Activated CD4-positive, alpha-beta T cell treated with anti-CD3 and anti-CD28 coated beads, Interleukin-2, amount 10 ng/mL, durations not matched to agents 7 days and 5 days (primary cell): ENCODE results near the gene RNFT2. TPM values are rescaled to one million over a fixed set of nuclear protein-coding genes. Genes with fewer than 3 reads are reported as not detected.
"Not testable (repeated sequence)": the region's sequence is repeated elsewhere in the genome, so short reads cannot be mapped to it uniquely, and the experiment has no call there.

Source experiments
- CTCF ChIA-PET: fragments of 350-600 bp; sonication (Branson Sonifier 250); formaldehyde crosslinking; loops from one replicate; lab custom pipeline; 2021; ENCODE audit warnings: antibody characterized with exemption; lab: Charles Lee
- POLR2A ChIA-PET: fragments of 350-600 bp; sonication (Branson Sonifier 250); formaldehyde crosslinking; loops from one replicate; lab custom pipeline; 2021; ENCODE audit warnings: antibody characterized with exemption; lab: Charles Lee
- DNase-seq: peaks from one replicate; pipeline ENCODE4 v3.0.0-alpha.2; 2020
- H3K27ac Mint-ChIP-seq: one replicate; pipeline ENCODE4 v1.8.0; 2021; ENCODE audit warnings: mild to moderate bottlenecking, moderate library complexity, mixed read lengths
- H3K27me3 Mint-ChIP-seq: one replicate; pipeline ENCODE4 v1.8.0; 2021; ENCODE audit warnings: mixed read lengths
- H3K36me3 Mint-ChIP-seq: one replicate; pipeline ENCODE4 v1.8.0; 2021; ENCODE audit warnings: low read depth, mixed read lengths
- H3K4me1 Mint-ChIP-seq: one replicate; pipeline ENCODE4 v1.8.0; 2021; ENCODE audit warnings: mixed read lengths
- H3K4me3 Mint-ChIP-seq: one replicate; pipeline ENCODE4 v1.8.0; 2021; ENCODE audit warnings: mild to moderate bottlenecking, moderate library complexity, mixed read lengths
- H3K9me3 Mint-ChIP-seq: one replicate; pipeline ENCODE4 v1.8.0; 2021; ENCODE audit warnings: mixed read lengths
- total RNA-seq, 2 experiments: library from RNA; stranded (reverse); gene quantifications; one replicate each; pipeline ENCODE4 v1.2.3, GENCODE V29; 2021

The RNFT2 gene
- total RNA-seq, 2 experiments from 2014 or later, result 11.7 to 15.1 TPM

DNA sequence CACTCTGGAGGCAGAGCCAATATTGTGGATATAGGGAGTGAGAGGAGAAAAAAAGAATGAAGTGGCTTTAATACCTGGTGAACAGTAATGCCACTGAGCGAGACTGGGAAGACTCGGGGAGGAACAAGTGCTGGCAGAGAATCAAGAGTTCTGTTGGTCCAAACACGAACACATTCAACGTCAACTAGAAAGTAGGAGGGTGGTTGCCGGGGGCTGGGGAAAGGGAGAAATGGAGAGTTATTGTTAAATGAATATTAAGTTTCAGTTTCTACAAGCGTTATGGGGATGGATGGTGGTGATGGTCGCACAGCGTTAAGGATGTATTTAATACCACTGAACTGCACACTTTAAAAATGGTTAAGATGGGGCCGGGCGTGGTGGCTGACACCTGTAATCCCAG lies 3.0 kb upstream of the RNFT2 start:
- POLR2A ChIA-PET, result no interaction called here
- Mint-ChIP-seq H3K4me3 (peak overlapping the region; percentile 11), H3K27me3 (no peaks in the 10 kb centered on the region), H3K9me3 (no peaks in the 10 kb centered on the region), H3K36me3 (peaks cover 16% of the 10 kb centered on the region), H3K27ac (no peak overlapping the region), H3K4me1 (peaks cover 37% of the 10 kb centered on the region)
- CTCF ChIA-PET, result no interaction called here
- DNase-seq, result no peak

DNA sequence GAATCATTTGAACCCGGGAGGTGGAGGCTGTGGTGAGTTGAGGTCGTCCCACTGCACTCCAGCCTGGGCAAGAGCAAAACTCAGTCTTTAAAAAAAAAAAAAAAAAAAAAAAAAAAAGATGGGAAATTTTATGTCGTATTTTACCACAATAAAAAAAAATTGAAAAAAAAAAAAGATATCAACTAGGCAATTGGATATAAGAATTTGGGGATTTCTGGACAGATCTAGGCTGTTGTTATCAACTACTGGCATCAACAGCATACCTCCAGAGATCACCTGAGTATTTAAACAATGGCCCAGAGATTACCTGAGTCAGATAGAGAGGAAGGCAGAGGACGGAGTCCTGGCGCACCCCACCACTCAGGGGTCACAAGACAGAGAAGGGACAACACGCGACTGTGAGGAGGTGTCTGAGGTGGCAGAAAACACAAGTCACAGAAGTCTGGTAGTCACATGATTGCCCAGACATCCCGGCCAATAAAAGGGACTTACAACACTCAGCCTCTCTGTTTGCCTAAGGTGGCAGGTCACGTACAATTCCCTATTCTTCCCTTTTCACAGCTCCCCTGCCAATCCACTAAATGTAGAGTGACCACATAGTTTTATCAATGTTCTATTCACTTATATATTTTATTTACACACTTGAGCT lies 2.0 kb upstream of the RNFT2 start:
- Mint-ChIP-seq H3K4me1 (peaks cover 37% of the 10 kb centered on the region), H3K4me3 (peak overlapping the region; percentile 83), H3K27ac (peak overlapping the region; percentile 31), H3K9me3 (no peaks in the 10 kb centered on the region), H3K36me3 (peaks cover 16% of the 10 kb centered on the region), H3K27me3 (no peaks in the 10 kb centered on the region)
- CTCF ChIA-PET, result interaction anchor here (1.2 kb wide), 2 partner anchors 9 to 14 kb away, joined by 3 read pairs; no protein-coding TSS in a partner anchor
- no peak for DNase-seq
- POLR2A ChIA-PET, result no interaction called here

DNA sequence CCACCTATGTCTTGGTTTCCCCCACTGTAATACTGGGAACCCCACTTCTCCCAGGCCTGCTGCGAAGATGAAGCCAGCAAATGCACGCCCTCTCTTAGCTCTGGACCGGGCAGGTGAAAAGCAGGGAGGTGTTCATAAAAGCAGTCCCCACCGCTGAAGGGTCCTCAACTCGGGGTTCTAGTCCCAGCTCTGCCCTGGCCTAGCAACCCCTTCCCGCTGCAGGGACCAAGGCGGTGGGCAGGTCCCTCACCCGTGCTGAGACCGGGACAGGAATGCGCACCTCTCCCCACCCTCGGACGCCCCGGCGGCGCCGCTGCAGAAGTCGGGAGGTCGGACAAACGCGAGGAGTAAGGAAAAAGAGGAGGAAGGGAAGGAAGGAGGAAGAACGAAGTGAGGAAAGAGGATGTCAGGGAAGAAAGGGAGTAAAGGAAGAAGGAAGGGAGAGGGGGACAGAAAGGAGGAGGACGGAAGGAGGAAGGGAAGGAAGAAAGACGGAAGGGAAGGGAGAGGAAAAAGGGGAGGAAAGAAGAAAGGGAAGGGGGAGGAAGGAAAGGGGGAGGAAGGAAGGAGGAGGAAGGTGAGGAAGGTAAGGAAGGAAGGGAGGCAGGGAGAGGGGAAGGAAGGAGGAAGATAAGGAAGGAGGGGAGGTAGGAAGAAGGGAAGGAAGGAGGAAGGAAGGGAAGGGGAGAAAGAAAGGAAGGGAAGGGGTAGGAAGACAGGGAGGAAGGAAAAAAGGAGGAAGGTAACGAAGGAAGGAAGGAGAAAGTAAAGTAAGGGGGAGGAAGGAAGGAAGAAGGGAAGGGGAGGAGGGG lies 947 bp upstream of the RNFT2 start:
- Mint-ChIP-seq H3K4me1 (peaks cover 37% of the 10 kb centered on the region), H3K4me3 (peak overlapping the region; percentile 83), H3K36me3 (peaks cover 16% of the 10 kb centered on the region), H3K27me3 (no peaks in the 10 kb centered on the region), H3K27ac (peak overlapping the region; percentile 85), H3K9me3 (no peaks in the 10 kb centered on the region)
- ChIA-PET POLR2A (no interaction called here), CTCF (interaction anchor here (1.0 to 1.2 kb wide), 2 partner anchors 10 to 28 kb away, joined by 3 to 4 read pairs; no protein-coding TSS in a partner anchor)
- DNase-seq, result no peak

DNA sequence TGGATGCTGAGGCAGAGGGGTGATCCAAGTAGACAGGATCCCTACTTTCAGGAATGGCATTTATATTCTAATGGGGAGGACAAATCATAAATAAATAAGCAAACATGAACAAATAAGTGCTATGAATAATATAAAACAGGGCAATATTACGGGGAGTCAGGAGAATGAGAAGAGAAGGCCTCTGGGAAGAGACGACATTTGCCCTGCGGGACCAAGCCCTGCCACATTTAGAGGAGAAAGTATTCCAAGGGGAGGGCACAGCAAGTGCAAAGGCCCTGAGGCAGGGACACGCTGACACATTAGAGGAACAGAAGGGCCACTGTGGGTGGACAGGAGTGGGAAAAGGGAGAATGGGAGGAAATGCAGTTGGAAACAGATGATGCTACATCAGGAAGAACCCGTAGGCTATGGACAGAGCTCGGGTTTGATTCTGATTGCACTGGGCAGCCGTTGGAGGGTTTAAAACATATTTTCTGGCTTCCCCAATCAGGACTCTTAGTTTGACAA lies 1.3 kb downstream of the RNFT2 start:
- CTCF ChIA-PET, result no interaction called here
- H3K9me3 Mint-ChIP-seq, result no peaks in the 10 kb centered on the region
- DNase-seq, result no peak
- H3K4me3 Mint-ChIP-seq, result no peak overlapping the region
- H3K27ac Mint-ChIP-seq, result no peak overlapping the region
- H3K36me3 Mint-ChIP-seq, result peaks cover 8% of the 10 kb centered on the region
- no peaks in the 10 kb centered on the region for H3K27me3 Mint-ChIP-seq
- H3K4me1 Mint-ChIP-seq, result peaks cover 31% of the 10 kb centered on the region
- POLR2A ChIA-PET, result no interaction called here

DNA sequence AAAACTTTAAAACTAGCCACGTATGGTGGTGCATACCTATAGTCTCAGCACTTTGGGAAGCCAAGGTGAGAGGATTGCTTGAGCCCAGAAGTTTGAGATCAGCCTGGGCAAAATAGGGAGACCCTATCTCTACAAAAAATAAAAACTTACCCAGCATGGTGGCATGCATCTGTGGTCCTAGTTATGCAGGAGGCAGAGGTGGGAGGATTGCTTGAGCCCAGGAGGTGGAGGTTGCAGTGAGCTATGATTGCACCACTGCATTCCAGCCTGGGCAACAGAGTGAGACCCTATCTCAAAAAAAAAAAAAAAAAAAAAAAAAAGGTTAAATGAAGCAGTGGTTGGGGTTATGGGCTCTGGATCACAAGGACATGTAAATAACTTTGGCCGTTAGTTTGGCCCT lies 4.7 kb downstream of the RNFT2 start:
- H3K27ac Mint-ChIP-seq, H3K27me3 Mint-ChIP-seq, H3K36me3 Mint-ChIP-seq, H3K4me3 Mint-ChIP-seq, CTCF ChIA-PET, H3K9me3 Mint-ChIP-seq, DNase-seq, POLR2A ChIA-PET: not testable (repeated sequence)
- peaks cover 14% of the 10 kb centered on the region for H3K4me1 Mint-ChIP-seq

DNA sequence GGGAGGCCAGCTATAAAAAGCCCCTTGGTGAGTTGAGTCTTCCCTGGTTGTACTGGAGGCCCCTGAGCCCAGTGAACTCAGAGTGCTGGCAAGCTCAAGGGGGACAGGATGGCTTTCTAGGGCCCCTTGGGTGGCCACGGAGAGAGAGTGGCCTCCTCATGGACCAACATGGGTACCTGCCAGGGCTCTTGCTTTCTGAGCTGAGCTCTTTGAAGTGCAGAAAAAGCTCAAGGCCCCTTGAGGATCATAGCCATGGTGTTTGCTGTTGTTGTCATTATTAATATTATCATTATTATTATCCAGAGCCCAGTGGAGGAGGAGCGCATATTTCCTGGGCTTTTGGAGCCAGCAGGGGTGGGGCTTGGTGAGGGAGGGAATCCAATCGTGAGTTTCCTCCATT lies 6.7 kb downstream of the RNFT2 start:
- Mint-ChIP-seq H3K4me3 (no peak overlapping the region), H3K4me1 (no peaks in the 10 kb centered on the region), H3K27ac (no peak overlapping the region), H3K36me3 (no peaks in the 10 kb centered on the region), H3K9me3 (no peaks in the 10 kb centered on the region), H3K27me3 (no peaks in the 10 kb centered on the region)
- POLR2A ChIA-PET, result no interaction called here
- no peak for DNase-seq
- CTCF ChIA-PET, result interaction anchor here (0.8 kb wide), 1 partner anchor 9 kb away, joined by 4 read pairs; no protein-coding TSS in a partner anchor

DNA sequence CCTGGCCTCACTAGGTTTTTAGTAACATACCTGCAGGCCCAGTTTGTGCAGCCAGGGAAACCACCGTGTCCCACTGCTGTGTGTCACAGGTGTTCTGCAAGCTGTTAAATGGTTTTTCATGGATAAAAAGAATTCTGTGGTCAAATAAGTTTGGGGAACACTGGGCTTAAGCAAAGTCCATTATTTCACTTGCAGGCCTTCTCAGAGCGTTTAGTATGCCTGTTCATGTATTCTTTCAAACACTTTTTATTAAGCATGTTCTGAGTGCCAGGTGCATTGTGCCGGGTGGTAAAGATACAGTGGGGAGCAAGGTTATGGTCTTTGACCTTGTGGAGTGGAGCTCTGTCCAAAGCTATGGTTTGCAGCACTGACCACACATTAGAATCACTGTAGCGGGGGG lies 7.4 kb downstream of the RNFT2 start:
- H3K4me3 Mint-ChIP-seq, result no peak overlapping the region
- no peaks in the 10 kb centered on the region for H3K9me3 Mint-ChIP-seq
- no peak overlapping the region for H3K27ac Mint-ChIP-seq
- H3K36me3 Mint-ChIP-seq, result no peaks in the 10 kb centered on the region
- no peaks in the 10 kb centered on the region for H3K27me3 Mint-ChIP-seq
- H3K4me1 Mint-ChIP-seq, result no peaks in the 10 kb centered on the region
- DNase-seq, result no peak
- ChIA-PET CTCF (interaction anchor here (0.5 to 1.0 kb wide), 2 partner anchors 15 to 1632 kb away, joined by 3 read pairs; no protein-coding TSS in a partner anchor), POLR2A (no interaction called here)

DNA sequence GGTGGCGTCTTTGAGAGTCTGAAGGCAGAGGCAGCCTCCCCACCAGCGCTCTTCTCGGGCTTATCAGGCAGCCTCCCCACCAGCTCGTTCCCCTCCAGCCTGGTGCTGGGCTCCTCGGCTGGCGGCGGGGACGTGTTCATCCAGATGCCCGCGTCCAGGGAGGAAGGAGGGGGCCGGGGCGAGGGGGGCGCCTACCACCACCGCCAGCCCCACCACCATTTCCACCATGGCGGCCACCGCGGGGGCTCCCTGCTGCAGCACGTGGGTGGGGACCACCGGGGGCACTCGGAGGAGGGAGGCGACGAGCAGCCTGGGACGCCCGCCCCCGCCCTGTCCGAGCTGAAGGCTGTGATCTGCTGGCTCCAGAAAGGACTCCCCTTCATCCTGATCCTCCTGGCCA lies 11.8 kb downstream of the RNFT2 start:
- Mint-ChIP-seq H3K4me1 (peaks cover 6% of the 10 kb centered on the region), H3K36me3 (peaks cover 10% of the 10 kb centered on the region), H3K4me3 (no peak overlapping the region), H3K27ac (no peak overlapping the region), H3K9me3 (no peaks in the 10 kb centered on the region), H3K27me3 (no peaks in the 10 kb centered on the region)
- DNase-seq, result no peak
- POLR2A ChIA-PET, result no interaction called here
- CTCF ChIA-PET, result no interaction called here

DNA sequence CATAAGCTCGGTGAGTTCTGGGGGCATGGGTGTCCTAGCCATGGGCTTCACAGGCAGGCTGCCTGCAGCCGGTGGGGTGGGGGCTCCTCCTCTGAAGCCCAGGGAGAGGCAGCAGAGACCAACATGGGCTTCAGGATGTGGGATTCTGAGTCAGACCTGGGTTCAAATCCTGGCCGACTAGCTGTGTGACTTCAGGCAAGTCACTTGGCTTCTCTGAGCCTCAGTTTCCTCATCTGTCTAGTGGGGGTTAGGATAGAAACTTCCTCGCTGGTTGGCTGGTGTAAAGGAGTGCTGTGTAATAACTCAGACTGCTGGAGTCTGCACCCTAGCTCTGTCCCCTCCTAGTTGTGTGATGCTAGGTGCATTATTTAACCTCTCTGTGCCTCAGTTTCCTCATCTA lies 12.2 kb downstream of the RNFT2 start:
- Mint-ChIP-seq H3K4me1 (peaks cover 6% of the 10 kb centered on the region), H3K27ac (no peak overlapping the region), H3K27me3 (no peaks in the 10 kb centered on the region), H3K9me3 (no peaks in the 10 kb centered on the region), H3K36me3 (peaks cover 10% of the 10 kb centered on the region), H3K4me3 (no peak overlapping the region)
- no peak for DNase-seq
- POLR2A ChIA-PET, result no interaction called here
- CTCF ChIA-PET, result no interaction called here

DNA sequence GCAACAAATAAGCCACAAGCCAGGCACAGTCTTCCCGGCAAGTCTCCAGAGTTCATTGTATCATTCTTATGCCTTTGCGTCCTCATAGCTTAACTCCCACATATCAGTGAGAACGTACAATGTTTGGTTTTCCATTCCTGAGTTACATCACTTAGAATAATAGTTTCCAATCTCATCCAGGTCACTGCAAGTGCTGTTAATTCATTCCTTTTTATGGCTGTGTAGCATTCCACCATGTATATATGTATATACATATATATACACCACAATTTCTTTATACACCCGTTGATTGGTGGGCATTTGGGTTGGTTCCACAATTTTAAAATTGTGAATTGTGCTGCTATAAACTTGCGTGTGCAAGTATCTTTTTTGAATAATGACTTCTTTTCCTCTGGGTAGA lies 16.0 kb downstream of the RNFT2 start:
- Mint-ChIP-seq H3K36me3 (peaks cover 21% of the 10 kb centered on the region), H3K4me1 (peaks cover 25% of the 10 kb centered on the region)
- POLR2A ChIA-PET, H3K9me3 Mint-ChIP-seq, DNase-seq, H3K27me3 Mint-ChIP-seq, CTCF ChIA-PET, H3K4me3 Mint-ChIP-seq, H3K27ac Mint-ChIP-seq: not testable (repeated sequence)

DNA sequence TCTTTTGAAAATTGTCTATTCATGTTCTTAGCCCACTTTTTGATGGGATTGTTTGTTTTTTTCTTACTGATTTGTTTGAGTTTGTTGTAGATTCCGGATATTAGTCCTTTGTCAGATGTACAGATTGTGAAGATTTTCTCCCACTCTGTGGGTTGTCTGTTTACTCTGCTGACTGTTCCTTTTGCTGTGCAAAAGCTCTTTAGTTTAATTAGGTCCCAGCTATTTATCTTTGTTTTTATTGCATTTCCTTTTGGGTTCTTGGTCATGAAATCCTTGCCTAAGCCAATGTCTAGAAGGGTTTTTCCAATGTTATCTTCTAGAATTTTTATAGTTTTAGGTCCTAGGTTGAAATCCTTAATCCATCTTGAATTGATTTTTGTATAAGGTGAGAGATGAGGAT lies 16.7 kb downstream of the RNFT2 start:
- CTCF ChIA-PET, H3K27ac Mint-ChIP-seq, H3K9me3 Mint-ChIP-seq, H3K4me3 Mint-ChIP-seq, POLR2A ChIA-PET, H3K27me3 Mint-ChIP-seq, DNase-seq: not testable (repeated sequence)
- peaks cover 31% of the 10 kb centered on the region for H3K4me1 Mint-ChIP-seq
- H3K36me3 Mint-ChIP-seq, result peaks cover 25% of the 10 kb centered on the region

DNA sequence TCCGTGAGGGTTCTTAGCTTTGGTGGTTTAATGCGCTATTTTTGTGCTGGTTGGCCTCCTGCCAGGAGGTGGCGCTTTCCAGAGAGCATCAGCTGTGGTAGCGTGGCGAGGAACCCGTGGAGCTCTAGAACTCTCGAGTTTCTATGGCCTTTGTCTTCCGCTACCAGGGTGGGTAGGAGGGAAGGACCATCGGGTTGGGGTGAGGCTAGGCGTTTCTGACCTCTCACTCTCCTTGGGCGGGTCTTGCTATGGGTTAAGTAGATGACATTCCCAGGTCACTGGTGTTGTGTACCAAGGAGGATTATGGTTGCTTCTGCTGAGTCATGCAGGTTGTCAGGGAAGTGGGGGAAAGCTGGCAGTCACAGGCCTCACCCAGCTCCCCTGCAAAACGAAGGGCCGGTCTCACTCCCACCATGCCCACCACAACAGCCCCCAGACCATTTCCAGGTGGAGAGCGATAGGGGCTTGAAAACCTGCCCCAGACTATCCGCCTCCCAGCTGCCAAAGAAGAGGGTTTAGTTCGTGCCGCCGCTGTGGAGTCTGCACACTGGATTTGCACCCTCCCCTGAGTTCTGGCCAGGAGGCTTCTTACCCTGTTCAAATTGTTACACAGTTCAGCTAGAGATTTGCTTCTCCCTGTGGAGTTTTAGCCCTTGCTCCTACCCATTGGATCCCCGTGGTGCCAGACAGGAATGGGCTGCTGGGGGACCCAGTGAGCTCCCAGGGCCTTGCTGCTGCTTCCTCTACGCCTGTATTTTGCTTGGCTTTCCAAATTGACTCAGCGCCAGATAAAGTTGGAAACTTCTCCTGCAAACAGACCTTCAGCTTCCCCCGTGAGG lies 21.9 kb downstream of the RNFT2 start:
- peak overlapping the region; percentile 44 for H3K27ac Mint-ChIP-seq
- DNase-seq, result peak; percentile 39
- H3K27me3 Mint-ChIP-seq, result no peaks in the 10 kb centered on the region
- peaks cover 20% of the 10 kb centered on the region for H3K36me3 Mint-ChIP-seq
- H3K9me3 Mint-ChIP-seq, result no peaks in the 10 kb centered on the region
- H3K4me3 Mint-ChIP-seq, result peak overlapping the region; percentile 66
- ChIA-PET POLR2A (no interaction called here), CTCF (interaction anchor here (1.0 to 1.2 kb wide), 4 partner anchors 9 to 56 kb away, joined by 3 read pairs; no protein-coding TSS in a partner anchor)
- peaks cover 29% of the 10 kb centered on the region for H3K4me1 Mint-ChIP-seq
